Occipital lobe (tissue), 2 donors: Measurements from ENCODE around the gene MAS1L. TPM values are rescaled to one million over a fixed set of nuclear protein-coding genes. Genes with fewer than 3 reads are reported as not detected.

ENCODE experiments used
- DNase-seq: peaks from one replicate; lab custom pipeline; 2025; lab: John Stamatoyannopoulos, UW
- total RNA-seq: library from RNA; depleted of rRNA; stranded (reverse); fragments of >200 nt; gene quantifications from one replicate; pipeline ENCODE4 v1.2.3, GENCODE V29; 2014

Gene MAS1L
- total RNA-seq, 1 donor from 2014 or later = not detected

GRCh38 chr6:29510746-29511300 lies 23.1 kb upstream of the MAS1L start:
- DNase-seq = no peak

GRCh38 chr6:29510202-29510601 lies 22.4 kb upstream of the MAS1L start:
- DNase-seq = no peak

DNA sequence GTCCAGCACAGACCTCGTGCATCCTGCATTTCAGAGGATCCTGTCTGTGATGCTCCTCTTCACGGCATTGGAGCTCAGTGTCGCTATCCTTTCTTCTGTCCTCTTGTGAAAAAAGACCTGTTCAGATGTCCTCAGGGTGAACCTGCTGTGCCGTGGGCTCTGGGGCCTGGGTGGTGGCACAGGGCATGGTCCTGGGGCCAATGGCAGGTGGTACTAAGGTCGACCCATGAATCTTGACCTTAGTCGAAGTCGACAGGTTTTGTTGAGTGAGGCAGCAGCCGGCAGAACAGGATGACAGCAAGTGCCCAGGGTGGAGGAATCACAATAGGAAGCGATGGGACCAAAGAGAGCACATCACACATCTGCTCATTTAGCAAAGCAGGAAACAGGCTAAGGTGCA lies 22.0 kb upstream of the MAS1L start:
- no peak for DNase-seq

DNA sequence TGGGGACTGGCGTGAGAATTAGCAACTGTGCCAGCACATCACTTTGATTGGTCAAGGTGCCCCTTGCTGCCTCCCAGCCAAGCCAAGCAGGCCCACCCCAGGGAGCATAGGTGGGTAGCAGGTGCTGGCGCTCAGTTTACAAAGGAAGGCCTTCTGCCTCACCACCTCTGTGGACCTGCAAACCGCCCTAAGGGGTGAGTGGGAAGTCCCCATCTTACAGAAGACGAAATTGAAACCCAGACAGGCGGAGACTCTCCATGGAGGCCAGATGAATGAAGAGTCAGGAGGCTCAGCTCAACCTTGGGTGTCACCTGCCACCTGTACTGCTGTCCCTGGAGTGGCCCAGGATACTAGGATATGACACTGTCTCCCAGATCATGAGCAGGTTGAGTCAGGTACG lies 21.5 kb upstream of the MAS1L start:
- DNase-seq = no peak

- DNase-seq = no peak
These were observed 19.6 kb upstream of the MAS1L start for GRCh38 chr6:29507319-29507718.

DNA sequence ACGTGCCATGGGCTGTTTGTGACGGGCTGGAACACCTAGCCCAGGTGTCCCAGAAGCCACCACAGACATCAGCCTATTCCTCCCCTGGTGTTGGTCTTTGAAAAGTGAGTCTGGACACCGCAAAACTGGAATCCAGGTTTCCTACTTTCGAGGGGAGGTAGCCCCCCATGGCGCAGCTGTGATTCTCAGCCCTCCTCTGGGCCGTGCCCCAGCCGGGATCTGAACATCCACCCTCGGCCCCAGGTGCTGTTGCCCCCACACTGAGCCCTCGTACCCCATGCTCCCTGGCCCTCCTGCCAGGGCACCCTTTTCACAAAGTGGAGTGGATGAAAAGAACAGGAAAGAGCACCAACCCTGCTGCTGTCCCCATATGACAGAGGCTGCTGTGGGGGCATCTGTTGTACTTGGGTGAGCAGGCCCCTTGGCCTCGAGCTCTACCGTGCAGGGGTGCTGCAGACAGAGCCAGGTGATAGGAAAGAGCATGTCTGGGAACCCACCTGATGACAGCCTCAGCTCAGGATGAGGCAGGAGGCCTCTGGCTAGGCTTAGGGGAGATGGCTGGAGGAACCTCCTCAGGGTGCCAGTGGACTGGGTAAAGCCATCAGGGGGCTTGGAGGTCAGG lies 18.8 kb upstream of the MAS1L start:
- no peak for DNase-seq

DNA sequence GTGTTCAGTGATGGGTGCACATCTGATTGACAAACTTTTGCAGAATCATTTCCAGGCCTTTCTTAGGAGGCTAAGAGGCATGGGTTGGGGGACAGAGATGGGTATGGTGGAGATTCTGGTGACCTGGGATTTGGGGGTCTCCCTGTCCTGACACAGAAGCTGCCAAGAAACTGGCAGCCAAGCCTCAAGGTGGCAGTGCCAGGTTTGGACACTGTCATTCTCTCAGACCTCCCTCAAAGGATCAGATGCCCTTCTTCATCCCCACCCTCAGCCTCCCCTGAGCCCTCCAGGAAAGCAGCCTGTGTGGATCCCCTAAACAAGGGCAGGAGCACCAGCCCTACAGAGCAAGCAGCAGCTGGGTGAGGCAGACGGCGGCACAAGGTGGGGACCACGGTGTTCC lies 18.1 kb upstream of the MAS1L start:
- no peak for DNase-seq

GRCh38 chr6:29504961-29505360 lies 17.2 kb upstream of the MAS1L start:
- no peak for DNase-seq

GRCh38 chr6:29502597-29502996 lies 14.8 kb upstream of the MAS1L start:
- DNase-seq = no peak

GRCh38 chr6:29502181-29502580 lies 14.4 kb upstream of the MAS1L start:
- DNase-seq = no peak

DNA sequence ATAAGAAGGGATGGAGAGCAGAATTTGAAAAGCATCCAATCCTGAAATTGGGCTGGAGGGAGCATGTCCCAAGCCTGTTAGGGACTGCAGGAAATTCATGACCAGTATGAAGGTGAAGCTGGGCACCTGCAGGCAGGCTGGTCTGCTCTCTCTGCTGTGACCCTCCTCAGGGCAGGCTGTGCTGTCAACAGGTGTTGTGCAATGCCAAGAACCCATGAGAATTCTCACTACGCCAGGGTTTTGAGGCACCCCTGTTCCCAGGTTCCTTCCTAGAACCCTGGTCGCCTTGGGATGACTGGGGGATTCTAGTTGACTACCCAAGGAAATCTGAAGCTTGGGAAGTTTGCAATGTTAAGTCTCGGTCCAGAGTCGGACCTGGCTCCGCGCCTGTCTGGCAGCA lies 13.3 kb upstream of the MAS1L start:
- DNase-seq = no peak

GRCh38 chr6:29500594-29500993 lies 12.8 kb upstream of the MAS1L start:
- no peak for DNase-seq

GRCh38 chr6:29499704-29500103 lies 11.9 kb upstream of the MAS1L start:
- no peak for DNase-seq

DNA sequence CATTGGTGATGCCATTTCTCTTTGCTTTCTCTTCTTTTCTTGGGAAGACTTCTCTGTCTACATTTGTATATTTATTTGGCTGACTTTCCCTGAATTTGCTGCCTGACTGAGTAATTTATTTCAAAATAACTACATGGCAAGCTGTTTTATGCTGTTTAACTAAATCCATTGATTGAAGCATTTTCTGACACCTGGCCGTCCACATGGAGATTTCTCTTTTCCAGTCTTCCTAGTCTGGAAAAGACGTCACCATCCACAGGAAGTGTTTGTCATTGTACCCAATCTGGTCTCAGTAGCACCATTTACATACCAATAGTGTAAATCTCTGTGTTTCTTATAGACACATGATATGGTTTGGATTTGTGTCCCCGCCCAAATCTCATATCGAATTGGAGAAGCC lies 9.2 kb upstream of the MAS1L start:
- no peak for DNase-seq

- no peak for DNase-seq
These were observed 7.8 kb upstream of the MAS1L start for GRCh38 chr6:29495571-29495970.

DNA sequence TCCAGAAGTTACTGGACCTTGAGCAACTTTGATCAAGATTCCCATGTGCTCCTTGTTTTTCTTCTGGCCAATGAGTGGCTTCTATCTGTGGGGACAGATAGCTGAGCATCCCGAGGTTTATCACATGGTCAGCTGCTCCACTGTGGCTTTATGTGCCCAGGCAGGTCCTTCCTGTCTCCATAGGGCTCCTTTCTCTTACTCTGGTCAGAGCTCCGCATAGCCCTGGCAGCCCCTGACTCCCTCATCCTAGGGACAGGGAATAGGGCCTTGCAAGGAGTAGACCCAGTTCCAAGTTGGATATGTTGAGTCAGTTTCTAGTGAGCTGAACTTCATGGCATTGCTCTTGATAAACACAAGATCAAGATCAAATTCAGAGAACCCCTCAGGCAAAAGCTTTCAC lies 6.4 kb upstream of the MAS1L start:
- no peak for DNase-seq

- DNase-seq = no peak
These were observed 5.5 kb upstream of the MAS1L start for GRCh38 chr6:29493261-29493660.

DNA sequence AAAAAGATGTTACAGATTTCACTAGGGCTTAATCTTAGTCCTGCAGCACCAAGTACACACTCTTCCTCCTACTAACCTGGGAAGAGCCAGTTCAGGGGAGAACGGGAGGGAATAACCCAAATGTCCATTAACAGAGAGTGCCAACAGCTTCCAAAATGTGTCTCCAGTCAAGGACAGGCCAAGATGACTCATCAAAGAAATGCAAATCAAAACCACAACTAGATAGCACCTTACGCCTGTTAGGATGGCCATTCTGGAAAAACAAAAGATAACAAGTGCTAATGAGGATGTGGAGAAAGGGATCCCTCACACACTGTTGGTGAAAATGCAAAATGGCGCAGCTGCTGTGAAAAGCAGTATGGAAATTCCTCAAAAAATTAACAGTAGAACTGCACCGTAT lies 3.8 kb upstream of the MAS1L start:
- DNase-seq = no peak

DNA sequence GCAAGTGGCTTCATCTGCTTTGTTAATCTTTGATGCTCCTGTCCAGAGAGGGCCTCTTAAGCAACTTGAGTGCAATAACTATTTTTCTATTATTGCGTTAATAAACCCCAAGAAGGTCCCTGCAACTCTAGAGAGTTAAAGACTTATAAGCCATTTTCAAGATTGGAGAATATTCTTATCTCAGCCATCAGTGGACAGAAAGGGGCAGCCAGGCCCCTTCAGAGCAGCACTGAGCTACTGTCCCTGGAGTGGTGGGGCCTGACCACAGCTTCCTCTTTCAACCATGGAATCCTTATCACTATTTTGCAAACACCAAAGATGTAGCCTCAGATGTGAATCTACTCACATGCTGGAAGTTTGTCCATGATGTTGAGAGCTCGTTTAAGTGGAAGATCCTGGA lies 2.8 kb upstream of the MAS1L start:
- DNase-seq = no peak

- DNase-seq = no peak
These were observed 2.3 kb upstream of the MAS1L start for GRCh38 chr6:29490055-29490454.

DNA sequence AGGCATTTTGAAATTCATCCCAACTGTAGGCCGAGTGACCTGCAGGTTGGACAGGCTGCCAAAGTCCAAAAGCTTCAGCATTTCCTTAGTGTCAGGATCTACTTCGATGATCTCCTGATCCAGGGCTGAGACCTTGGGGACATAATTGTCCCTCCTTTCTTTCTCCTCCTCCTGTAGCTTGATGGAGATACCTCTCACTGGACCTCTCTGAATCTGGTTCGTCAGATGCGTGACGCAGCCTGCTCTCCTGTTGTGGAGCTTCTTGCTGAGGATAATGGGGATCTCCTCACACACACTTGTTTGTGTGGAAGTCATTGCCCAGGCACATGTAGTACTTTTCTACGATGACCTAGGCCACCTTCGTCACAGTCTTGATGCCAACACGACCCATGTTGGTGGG lies 1.5 kb upstream of the MAS1L start:
- DNase-seq = no peak

GRCh38 chr6:29488874-29489273 lies 1.1 kb upstream of the MAS1L start:
- no peak for DNase-seq

GRCh38 chr6:29487131-29487530 lies 625 bp downstream of the MAS1L start:
- no peak for DNase-seq

DNA sequence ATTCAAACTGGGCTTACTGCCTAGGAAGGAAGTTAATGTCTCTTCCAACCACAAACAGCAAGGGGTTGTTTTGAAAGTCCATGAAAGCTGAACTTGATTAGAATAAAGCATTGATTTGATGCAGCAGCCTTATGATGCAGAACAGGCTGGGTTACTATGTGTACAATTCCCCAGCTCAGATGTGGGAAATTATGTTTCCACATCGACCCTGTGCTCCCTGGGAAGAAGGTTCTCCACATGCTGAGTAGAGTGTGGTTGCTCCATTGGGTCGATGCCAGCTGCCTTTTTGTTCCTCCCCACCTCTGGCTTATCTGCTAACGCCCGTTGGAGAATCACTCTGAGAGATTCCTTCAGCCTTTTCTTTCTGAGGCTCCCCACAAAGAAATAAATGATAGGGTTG lies 1.2 kb downstream of the MAS1L start:
- no peak for DNase-seq
